HG03354 (cell line): ENCODE results near the gene CENPT.

Experiments
- ATAC-seq: cut with Tn5 transposase; IDR thresholded peaks from one replicate; pipeline ENCODE4 v1.9.1; 2021; ENCODE audit warnings: mild to moderate bottlenecking; ENCODE audit not compliant: unreplicated experiment, poor library complexity, severe bottlenecking

The CENPT gene

DNA sequence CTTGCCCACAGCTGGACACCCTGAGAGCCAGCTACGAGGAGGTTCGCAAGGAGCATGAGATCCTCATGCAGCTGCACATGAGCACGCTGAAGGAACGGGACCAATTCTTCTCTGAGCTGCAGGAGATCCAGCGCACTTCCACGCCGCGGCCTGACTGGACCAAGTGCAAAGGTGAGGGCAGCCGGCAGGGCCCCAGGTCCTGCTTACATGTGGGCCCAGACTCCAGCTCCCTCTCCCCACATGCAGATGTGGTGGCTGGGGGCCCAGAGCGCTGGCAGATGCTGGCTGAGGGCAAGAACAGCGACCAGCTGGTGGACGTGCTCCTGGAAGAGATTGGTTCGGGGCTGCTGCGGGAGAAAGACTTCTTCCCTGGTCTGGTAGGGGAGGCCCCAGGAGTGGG, 21.6 kb downstream of the CENPT start:
- ATAC-seq = no peak

DNA sequence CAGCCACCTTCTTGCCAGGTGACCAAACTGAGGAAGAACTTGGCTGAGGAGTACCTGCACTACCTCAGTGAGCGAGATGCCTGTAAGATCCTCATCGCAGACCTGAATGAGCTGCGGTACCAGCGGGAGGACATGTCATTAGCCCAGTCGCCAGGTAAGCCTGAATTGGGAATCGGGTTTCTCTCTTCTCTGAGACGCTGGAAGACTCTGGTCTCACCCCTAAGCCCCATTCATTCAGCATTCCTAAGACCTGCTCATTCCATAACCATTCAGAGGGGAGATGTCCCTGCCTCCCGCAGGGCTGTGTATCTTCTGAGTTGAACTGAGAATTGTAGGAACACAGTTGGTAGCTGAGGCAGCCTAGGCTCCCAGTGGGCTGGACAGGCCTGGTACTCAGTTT, 22.4 kb downstream of the CENPT start:
- ATAC-seq = no peak

DNA sequence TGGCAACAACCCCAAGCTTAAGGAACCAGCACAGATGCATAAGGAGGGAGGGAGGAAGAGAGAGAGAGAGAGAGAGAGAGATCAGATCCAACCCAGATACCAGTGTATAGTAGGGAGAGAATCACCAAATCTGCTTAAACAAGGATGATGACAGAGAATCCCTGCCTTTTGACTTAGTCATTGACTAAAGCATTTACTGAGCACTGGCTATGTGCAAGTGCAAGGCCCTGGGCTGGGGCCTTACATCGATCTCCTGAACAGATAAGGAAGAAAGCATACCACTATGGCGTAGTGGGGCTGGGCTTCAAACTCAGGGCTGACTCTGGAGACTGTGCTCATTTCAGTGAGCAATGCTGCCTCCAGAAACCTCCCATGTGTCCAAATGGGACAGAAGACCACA, 25.0 kb downstream of the CENPT start:
- ATAC-seq = no peak

DNA sequence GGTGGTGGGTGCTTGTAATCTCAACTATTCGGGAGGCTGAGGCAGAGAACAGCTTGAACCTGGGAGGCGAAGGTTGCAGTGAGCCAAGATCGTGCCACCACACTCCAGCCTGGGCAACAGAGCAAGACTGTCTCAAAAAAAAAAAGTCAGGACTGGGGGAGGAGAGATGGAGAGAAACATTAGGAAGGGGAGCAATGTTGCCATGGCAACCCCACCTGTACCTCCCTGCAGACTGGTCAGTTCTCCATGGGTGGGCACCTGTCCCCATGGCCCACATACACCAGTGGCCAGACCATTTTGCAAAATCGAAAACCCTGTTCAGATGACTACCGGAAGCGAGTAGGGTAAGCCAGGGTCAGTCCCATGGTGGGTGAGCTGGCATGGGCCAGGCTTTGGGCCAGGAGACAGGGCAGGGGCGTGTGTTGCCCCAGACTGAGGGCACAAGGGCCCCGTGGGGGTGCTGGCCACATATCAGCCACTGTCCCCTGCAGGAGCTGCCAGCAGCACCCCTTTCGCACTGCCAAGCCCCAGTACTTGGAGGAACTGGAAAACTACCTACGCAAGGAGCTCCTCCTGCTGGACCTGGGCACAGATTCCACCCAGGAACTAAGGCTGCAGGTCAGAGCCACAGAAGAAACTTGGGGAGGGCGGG, 26.8 kb downstream of the CENPT start:
- ATAC-seq = no peak

DNA sequence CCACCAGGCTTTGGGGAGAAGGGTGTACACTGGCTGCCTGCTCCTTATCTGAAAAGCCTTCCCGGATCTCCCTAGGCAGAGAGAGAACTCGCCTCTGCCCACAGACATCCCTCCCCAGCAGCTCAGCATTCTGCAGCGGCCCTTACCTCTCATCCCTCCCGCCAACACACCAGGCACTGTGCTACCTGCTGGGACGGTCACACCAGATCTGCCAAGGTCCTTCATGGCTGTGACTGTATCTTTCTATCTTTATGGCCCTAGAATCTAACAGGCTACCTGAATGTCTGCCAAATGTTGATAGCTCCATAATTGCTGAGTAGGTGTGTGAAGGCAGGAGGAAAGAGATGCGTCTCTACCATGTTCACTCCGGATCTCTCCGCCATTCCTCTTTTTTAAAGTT, 32.9 kb downstream of the CENPT start:
- ATAC-seq = no peak

DNA sequence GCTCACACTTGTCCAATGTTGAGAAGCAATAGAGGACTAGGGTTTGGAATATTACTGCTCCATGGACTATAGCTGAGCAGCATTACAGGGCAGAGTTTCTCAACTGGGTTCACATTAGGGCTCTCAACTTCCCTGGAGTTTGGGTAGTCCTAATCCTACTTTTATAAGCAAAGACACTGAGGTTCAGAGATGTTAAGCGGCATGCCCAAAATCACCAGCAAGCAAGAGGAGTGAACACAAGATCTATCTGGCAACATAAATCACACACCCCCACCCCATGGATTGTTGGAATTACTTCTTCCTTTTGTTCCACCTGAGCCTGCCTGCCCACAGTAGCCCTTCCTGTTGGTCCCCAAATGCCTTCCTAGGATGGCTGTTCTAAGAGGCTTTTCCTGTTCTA, 35.6 kb downstream of the CENPT start:
- ATAC-seq = no peak

DNA sequence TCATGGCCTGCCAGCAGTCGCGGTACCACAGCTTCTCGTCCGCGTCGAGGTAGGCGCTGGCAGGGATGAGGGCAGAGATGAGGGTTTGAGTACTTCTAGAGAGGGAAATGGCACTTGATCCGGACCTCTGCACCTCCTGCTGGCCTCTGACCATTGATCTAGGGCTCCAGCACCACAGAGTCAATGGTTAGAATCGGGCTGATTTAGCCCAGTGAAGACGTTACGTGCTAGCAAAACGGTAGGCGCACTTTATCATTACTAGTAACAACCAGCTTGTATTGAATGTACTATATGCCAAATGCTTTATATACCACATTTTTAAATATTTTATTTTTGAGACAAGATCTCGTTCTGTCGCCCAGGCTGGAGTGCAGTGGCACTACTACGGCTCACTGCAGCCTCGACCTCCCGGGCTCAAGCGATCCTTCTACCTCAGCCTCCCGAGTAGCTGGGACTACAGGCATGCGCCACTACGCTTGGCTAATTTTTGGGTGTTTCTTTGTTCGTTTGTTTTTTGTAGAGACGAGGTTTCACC, 40.3 kb downstream of the CENPT start:
- no peak for ATAC-seq

DNA sequence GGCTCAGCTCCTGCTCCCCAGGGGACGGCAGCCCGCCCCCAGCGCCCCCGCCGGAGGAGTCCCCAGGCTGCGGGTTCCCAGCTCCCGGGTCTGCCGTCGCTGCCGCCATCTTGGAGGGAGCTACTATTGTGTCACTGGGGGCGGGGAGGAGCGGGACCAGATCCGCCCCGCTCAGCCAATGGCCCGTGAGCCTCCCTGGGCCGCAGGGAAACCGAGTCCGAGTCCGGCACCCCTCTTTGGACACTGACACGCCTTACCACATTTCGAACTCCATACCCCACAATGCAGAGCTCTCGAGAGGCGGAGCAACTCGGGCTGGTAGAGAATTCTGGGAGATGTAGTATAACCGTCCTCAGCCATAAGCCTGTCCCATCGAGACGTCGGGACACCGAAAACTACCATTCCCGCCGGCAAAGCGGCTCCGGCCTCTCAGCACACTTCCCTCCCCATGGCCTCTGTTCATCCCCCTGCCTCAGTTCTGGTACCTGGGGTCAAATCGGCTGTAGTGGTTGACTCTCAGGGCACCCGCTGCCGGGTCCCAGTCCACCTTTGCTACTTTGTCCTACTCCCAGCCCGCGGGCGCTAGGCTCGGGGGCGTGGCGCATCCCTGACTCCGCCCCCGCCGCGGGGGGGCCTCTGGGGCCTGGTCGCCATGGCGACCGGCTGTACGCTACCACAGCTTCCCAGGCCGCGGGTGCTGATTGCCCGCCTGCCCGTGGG, 40.9 kb downstream of the CENPT start, which contains the start of the genes RANBP10 and TSNAXIP1:
RANBP10 (minus strand) TSS at position 133 of the 720 bp plus-strand sequence; CDS start at position 109, 24 bp downstream.
TSNAXIP1 (plus strand) TSS at position 462 of the 720 bp plus-strand sequence. CDS start 261 bp downstream, outside the sequence.
- peak; percentile 93 for ATAC-seq

DNA sequence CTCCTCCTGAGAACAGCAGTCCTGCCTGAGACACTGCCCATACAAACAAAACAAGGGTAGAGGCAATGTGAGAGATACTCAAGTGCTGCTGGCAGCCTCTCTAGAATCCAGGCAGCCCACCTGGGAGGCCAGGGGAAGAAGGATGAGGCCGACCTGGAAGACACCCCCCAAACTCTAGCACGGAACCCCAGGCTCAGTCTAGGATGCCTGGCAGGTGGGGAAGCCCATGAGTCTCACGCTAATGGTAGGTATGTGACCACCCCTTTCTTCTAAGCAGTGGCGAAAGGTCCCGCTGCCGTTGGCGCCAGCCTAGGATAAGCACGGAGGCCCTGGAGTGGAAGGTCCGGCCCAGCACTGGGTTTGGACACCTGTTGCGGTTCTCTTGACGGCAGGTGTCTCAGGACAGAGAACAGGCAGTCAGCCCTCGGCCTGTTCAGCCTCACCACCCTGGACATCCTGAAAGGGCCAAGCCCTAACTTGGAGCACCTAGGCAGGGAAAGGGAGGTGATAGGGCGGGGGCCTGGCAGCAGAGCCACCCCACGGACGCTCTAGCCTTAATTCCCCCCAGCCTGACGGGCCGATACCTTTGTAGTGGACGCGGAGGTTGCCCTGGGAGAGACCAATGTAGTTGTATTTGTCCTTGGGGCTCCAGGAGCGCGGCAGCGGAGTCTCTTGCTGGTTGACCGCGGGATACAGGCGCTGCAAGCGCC, 41.6 kb downstream of the CENPT start:
- ATAC-seq = peak; percentile 2

DNA sequence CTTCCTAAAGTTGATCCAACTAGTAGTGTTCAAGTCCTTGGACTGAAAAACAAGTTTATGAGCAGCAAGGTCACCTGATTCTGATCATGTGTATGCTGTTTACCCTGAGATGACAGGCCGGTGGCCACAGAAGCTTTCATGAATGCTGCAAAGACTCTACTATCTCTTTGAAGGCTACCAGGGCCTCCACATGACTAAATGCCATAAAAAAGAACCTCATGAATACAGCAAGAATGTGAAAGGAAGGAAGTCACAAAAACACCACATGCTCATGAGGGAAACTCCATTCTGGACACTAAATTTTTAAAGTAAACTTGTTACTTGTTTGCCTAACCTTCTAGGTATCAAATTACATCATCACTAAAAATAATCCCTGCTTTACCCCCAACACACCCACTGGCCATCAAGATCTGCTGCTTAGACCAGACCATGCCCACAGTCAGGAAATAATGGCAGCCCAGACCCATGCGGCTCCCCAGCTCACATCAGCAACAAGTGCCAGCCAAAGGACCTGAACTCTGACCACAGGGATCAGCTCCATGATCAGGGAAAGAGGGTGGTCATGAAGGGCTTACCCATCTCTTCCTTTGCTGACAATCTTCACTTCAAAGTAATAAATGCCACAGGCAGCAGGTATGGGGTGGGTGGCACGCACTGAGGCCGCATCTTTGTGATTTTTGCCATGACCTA, 42.5 kb downstream of the CENPT start:
- no peak for ATAC-seq

DNA sequence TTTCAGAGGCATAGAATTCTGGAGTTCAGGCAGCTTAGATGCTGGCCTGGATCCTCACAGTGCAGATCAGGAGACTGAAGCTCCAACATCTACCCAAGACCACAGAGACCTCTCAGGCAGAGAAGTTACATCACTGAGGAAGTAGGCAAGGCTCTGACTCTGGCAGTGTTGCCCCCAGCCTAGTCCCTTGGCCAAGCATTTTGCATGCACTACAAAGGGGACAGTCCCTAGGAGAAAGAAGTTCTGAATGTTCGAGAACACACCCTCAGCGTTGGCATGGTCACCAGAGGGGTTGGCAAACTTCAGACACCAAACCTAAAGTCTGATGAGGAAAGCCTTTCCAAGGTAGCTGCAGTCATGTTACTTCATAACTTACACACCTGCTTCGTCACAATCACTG, 43.6 kb downstream of the CENPT start:
- no peak for ATAC-seq

DNA sequence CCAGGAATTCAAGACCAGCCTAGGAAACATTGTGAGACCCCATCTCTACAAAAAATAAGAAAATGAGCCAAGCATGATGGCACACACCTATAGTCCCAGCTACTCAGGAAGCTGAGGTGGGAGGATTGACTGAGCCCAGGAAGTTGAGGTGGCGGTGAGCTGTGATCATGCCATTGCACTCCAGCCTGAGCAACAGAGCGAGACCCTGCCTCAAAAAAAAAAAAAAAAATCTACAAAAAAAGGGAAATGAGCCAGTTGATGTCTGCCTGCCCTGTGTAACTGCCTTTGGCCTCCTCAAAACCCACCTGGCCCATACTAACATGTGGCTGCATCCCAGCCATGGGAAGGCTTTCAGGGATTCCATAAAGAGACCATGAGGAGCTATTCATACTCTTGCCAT, 45.6 kb downstream of the CENPT start:
- ATAC-seq = no peak

DNA sequence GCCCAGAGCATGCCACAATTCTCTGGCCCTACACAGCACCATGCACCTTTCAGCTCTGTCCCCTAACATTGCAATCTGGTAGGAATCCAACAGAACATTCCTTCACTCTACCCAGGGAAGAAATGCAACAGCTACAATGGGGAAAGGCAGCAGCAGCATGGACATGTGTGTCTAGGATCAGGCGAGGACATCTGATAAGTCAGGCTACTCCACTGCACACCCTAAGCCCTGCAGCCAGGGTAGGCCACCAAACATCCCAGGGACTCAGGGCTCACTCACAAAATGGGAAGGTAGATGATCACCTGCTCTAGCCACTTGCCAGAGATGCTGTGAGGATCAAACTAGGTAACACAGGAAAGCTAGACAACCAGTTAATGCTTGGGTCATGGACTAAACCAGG, 46.3 kb downstream of the CENPT start:
- no peak for ATAC-seq

DNA sequence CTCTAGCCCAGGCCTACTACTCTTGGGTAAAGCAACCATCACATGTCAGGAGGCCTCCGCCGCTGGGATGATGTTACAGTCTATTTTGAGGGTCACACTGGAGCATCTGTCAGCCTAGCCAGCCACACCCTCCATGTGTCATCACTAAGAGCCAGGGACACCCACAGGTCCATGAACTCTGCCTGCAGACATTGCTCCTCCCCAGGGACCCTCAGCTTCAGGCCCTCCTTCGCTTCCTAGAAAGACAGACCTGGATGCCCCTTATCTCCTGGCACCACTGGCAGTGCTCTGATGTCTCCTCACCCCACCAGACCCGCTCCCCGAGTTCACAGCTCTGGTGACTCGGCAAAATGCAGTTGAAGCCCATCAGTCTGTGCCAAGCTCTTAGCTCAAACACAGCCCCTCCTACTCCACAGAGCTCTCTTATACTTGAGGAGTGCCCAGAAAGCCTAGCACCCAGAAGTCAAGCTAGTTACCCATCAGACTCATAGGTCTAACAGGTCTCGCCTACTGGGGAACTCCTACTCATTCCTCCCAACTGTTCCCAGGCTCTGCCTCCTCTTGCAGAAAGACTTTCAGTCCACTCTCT, 47.1 kb downstream of the CENPT start:
- ATAC-seq = no peak

DNA sequence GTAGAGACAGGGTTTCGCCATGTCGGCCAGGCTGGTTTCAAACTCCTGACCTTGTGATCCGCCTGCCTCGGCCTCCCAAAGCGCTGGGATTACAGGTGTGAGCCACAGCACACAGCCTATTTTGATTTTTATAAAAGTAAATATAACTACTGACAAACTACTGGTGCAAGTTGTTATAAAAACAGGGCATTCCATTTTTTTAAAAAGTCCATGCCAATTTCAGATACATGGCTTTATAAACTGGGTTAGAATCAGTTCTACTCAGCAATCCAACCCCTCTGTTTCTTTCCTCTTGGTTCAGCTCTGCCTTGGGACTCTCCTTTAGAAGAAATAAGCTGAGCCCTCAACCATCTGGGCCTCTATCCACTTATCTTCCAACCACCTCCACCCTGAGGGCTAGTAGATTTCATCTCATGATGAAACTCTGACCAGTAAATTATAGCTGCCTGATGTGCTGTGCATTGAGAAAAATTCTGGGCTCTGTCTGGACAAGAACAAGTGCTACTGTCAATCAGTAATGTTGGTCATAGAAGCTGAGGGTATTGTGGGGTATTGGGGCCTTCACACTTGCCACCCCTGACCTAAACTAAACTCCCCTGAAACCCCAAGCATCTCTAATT, 51.3 kb downstream of the CENPT start:
- ATAC-seq = no peak

DNA sequence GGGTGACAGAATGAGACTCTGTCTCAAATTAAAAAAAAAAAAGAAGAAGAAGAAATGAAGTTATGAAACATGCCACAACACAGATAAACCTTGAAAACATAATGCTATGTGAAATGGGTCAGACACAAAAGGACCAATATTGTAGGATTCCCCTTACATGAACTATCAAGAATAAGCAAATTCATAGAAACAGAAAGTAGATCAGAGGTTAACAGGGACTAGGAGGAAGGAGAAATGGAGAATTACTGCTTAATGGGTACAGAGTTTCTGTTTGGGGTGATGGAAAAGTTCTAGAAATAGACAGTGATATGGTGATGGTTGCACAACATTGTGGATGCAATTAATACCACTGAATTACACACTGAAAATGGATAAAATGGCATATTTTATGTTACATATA, 57.4 kb downstream of the CENPT start:
- no peak for ATAC-seq

DNA sequence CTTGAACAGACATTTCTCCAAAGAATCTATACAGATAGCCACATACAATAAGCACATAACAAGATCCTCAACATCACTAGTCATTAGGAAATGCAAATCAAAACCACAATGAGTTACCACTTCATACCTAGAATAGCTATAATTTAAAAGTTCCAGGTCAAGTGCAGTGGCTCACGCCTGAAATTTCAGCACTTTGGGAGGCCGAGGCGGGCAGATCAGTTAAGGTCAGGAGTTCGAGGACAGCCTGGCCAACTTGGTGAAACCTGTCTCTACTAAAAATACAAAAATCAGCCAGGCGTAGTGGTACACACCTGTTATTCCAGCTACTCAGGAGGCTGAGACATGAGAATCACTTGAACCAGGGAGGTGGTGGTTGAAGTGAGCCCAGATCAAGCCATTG, 61.0 kb downstream of the CENPT start:
- ATAC-seq = no peak

DNA sequence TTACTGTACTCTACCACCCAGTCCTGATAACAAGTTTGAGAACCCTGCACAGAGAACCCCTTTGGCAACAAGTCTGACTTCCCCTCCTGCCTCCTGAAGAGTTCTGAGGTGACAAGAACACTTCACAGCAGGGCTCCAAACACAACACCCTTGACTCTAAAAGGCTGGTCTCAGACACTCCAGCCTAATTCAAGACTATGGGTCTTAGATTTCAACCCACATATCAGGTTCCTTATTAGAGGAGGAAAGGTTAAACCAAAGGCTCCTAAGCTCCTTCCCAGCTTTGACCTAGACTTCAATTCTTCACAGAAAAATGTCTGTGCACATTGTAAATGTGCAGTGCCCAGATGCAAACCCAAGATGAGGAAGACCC, 64.2 kb downstream of the CENPT start:
- no peak for ATAC-seq
